ENCODE data around the gene PIGL. TPM values are rescaled to one million over a fixed set of nuclear protein-coding genes. Genes with fewer than 3 reads are reported as not detected.
"Not testable (repeated sequence)": the region's sequence is repeated elsewhere in the genome, so short reads cannot be mapped to it uniquely, and the experiment has no call there.

PIGL gene
- 8.7 and 14.8 TPM in 2 replicates for total RNA-seq

DNA sequence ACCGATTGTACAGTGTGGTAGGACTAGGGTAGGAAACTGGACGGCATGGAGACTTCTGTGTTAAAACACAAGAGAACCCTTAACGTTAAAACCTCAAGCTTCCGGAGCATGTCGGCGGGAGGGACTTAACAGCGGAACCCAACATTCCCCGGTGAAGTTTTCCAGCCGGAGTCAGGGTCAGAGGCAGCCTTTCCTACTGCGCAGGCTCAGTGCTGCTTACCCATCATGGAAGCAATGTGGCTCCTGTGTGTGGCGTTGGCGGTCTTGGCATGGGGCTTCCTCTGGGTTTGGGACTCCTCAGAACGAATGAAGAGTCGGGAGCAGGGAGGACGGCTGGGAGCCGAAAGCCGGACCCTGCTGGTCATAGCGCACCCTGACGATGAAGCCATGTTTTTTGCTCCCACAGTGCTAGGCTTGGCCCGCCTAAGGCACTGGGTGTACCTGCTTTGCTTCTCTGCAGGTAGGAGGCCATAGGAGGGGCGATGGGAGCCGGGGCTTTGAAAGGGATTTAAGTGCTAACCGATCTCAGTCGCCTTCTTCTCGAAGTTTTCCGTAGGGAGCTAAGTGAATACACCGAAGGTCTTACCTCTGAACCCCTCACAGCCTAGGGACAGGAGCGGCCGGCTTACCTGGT is at the start of gene PIGL:
PIGL (plus strand) TSS at position 209 of the 634 bp plus-strand sequence; CDS start at position 226, 17 bp downstream.
- DNase-seq (ENCODE audit: low read depth) = peak; percentile 89

DNA sequence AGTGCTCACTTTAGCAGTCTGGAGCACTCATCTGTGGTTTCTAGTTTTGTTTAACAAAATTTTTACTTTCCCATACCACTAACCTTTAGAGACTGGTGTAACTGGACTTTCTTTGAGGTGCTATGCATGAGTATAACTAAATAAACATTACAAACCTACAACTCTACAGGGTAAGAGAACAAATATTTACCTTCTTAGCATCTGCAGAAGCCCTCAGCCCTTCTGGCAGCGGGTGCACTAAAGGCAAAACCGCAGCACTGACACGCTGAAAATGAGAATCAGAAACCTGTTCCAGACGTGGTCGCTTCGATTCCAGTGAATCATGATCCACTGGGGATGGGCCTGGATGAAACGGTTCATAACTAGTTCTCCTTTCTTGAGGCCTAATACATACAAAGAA is 45.4 kb upstream of the PIGL start:
- peak; percentile 19 for DNase-seq (ENCODE audit: low read depth)

DNA sequence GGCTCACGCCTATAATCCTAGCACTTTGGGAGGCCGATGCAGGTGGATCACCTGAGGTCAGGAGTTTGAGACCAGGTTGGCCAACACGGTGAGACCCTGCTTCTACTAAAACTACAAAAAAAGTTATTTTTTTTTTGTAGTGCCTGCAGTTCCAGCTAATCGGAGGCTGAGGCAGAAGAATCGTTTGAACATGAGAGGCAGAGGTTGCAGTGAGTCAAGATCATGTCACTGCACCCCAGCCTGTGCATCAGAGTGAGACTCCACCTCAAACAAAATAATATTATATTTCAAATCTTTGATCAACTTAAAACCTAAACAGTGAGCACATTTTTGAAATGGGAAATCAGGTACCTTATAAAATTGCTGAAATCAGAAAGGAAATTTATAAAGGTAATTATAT is 38.2 kb upstream of the PIGL start:
- no peak for DNase-seq (ENCODE audit: low read depth)

DNA sequence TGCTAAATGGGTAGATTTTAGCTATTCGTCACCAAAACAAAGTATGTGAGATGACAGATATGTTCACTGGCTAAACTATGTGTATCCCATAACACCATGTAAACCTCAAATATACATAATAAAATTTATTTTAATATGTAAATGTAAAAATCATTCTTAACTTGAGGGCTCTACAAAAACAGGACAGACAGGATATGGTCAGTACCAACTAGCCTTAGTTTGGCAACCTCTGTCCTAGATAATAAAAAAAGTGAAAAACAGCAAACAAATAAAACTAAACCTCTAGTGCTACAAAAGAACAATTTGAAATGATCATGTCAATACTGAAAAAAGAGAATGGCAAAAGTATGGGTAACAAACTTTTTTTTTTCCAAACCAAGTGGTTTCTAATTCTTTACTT is 35.4 kb upstream of the PIGL start:
- DNase-seq (ENCODE audit: low read depth) = no peak

- DNase-seq (ENCODE audit: low read depth) = no peak
Measured at GRCh38 chr17:16187642-16188041, 29.4 kb upstream of the PIGL start.

- no peak for DNase-seq (ENCODE audit: low read depth)
Measured at GRCh38 chr17:16189791-16190348, 27.1 kb upstream of the PIGL start.

- DNase-seq (ENCODE audit: low read depth) = no peak
Measured at GRCh38 chr17:16190703-16191360, 26.2 kb upstream of the PIGL start.

- peak; percentile 9 for DNase-seq (ENCODE audit: low read depth)
Measured at GRCh38 chr17:16191604-16192003, 25.4 kb upstream of the PIGL start.

DNA sequence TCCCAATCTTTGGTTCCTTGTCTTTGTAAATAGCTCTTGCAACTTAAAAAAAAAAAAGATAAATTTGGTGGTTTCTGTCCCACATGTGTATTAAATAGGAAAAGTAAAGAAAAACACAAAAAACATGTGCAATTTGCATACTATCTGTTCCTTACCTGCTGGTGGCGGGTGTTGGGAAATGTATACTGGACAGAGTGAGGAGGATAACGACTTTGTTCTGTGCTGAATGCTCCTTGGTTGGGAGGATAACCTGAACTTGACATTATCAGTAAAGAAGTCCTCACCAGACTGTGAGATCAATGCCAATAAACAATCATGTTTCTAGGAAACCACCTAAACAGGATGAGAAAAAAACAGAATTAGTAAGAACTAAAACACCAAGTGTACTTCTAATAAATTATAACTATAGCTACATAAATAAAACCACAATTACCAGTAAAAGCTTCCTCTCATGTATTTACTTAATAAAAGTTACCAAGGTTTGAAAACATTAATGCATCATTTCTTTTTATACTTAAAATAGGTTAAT is 22.6 kb upstream of the PIGL start:
- not testable (repeated sequence) for DNase-seq (ENCODE audit: low read depth)

DNA sequence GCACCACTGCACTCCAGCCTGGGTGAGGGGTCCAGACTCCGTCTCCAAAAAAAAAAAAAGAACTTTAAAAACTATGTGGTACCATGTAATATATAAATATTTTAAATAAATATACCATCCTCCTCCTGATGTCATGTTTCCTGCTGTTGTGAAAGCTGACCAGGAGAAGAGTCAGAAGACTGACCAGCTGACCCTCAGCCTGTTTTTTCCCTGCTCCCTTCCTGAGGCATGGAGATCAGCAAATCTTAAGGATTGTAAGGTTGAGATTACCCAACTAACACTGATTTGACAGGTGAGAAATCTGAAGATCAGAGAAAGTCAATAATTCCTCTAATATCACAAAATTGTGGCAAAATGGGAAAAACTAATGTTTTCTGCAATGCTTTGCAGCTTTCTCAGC is 19.7 kb upstream of the PIGL start:
- no peak for DNase-seq (ENCODE audit: low read depth)

DNA sequence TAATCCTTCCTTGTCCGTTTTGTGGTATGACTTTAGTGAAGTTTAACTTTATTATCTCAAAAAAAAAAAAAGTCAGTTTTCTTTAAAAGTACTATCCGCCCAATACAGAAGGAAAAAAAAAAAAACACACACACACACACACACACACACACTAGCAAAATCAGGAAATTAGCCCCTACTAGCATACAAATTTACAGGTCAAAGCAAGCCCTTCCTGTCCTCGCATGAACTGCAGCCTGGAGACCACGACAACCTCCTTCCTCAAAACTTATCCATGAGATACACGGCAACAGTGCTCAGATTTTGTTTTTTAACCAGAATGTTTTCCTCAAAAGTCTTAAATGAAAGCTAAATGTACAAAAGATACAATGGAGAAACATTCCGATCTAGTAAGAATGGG is 17.9 kb upstream of the PIGL start:
- DNase-seq (ENCODE audit: low read depth) = no peak

DNA sequence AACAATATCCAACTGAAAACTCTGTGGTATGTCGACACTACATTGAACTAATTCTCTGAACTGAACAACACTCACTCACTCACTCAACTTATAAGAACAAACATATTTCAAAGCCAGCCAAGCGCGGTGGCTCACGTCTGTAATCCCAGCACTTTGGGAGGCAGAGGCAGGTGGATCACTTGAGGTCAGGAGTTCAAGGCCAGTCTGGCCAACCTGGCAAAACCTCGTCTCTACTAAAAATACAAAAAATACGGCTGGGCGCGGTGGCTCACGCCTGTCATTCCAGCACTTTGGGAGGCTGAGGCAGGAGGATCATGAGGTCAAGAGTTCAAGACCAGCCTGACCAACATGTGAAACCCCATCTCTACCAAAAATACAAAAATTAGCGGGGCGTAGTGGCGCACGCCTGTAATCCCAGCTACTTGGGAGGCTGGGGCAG is 15.3 kb upstream of the PIGL start:
- DNase-seq (ENCODE audit: low read depth) = peak; percentile 64

- peak; percentile 43 for DNase-seq (ENCODE audit: low read depth)
Measured at GRCh38 chr17:16202554-16203500, 14.2 kb upstream of the PIGL start.

DNA sequence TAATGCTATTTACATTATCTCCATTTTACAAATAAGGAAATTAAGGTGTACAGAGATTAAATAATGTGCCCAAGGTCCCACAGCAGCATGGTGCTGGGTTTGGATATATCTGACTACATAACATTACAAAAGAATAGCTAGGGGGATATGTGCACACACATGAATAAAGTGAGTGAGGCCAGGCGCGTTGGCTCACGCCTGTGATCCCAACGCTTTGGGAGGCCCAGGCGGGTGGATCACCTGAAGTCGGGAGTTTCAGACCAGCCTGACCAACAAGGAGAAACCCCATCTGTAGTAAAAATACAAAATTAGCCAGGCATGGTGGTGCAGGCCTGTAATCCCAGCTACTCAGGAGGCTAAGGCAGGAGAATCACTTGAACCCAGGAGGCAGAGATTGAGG is 12.2 kb upstream of the PIGL start:
- DNase-seq (ENCODE audit: low read depth) = not testable (repeated sequence)

- DNase-seq (ENCODE audit: low read depth) = no peak
Measured at GRCh38 chr17:16211590-16211989, 5.4 kb upstream of the PIGL start.

DNA sequence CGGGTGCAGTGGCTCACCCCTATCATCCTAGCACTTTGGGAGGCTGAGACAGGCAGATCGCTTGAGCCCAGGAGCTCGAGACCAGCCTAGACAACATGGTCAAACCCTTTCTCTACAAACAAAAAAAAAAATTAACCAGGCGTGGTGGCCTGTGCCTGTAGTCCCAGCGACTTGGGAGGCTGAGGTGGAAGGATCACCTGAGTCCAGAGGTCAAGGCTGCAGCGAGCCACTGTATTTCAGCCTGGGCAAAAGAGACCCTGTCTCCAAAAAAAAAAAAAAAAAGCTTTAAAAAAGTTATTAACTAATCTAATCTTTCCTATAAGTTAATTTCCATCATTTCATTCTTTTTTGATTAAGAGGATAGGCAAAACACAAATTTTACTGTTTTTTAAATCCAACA is 4.2 kb upstream of the PIGL start:
- no peak for DNase-seq (ENCODE audit: low read depth)

DNA sequence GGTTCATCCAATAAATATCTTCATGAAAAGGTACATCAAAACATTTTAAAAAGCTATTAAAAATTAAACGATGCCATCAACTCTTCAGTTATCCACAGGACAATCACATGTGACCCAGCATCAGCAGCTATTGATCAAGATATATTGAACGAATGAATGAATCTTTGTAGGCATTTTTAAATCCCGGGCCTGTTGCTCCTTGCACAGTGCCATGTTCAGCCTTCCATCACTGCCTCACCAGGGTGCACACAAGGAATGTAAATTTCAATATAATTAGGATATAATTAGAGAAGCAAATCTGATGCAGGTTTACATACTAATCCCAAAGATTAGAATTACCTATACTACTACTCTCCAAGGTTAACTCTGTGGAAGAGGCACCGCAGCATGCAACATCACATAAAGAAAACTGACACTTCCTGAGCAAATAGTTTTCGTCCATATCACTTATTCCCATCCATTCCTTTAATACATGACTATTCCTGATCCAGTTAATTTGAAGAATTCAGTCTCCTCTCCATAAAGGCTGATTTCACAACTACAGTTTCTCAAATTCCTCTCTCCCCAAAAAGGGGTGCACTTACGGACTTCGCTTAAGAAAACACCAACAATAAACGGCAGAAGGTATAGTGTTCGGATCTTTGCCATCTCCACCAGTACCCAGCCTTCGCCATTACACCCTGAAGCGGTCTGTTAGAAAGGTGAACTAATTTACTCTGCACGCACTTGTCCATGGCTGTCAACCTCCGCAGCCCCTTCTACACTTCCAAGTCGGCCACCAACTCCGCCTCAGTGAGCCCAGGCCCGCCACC is 2.6 kb upstream of the PIGL start:
- peak; percentile 21 for DNase-seq (ENCODE audit: low read depth)

- DNase-seq (ENCODE audit: low read depth) = no peak
Measured at GRCh38 chr17:16215002-16215272, 2.1 kb upstream of the PIGL start.

GRCh38 chr17:16215273-16215964 is 1.6 kb upstream of the PIGL start, which contains the start of gene NCOR1:
Gene NCOR1 (minus strand): TSS chr17:16215534. CDS start chr17:16194569, 20,965 bp downstream.
- peak; percentile 78 for DNase-seq (ENCODE audit: low read depth)

- DNase-seq (ENCODE audit: low read depth) = peak; percentile 55
Measured at GRCh38 chr17:16215965-16216316, 1.1 kb upstream of the PIGL start.
